Left cardiac atrium (tissue), 4 donors: ENCODE results near the gene GADL1. TPM values are rescaled to one million over a fixed set of nuclear protein-coding genes. Genes with fewer than 3 reads are reported as not detected.

Source experiments
- ATAC-seq, 2 donors: fragments of 200-7000 bp; cut with Tn5 transposase; one replicate each; pipeline ENCODE4 v1.9.1; 2020; ENCODE audit warnings: mild to moderate bottlenecking in 2 of 2, moderate library complexity in 2 of 2
- DNase-seq: peaks from one replicate; pipeline ENCODE4 v3.0.0-alpha.2; 2020
- intact Hi-C, 2 donors: fragments of 100-400 bp; cut with DNase I; formaldehyde crosslinking; loops; one replicate each; pipeline versions ENCODE4 v1.14.1 to v1.15.1; 2022 to 2023
- total RNA-seq, 2 donors: library from RNA; stranded (reverse); fragmentation: NEBNext Ultra II Directional; extraction: Animal tissue kit (Norgen Biotek cat#: 25700); gene quantifications; one replicate each; pipeline ENCODE4 v1.2.1, GENCODE V29; 2021
- donor health status: DM: no; HTN: yes; CAD: no.
- donor health status: DM: no; HTN: yes; CAD: no; lungs with severe emphysema.
- donor health status: DM: yes; HTN: yes; CAD: no.
- donor health status: Dilated cardiomyopathy.

Gene GADL1
- total RNA-seq, 2 donors from 2014 or later: not detected

DNA sequence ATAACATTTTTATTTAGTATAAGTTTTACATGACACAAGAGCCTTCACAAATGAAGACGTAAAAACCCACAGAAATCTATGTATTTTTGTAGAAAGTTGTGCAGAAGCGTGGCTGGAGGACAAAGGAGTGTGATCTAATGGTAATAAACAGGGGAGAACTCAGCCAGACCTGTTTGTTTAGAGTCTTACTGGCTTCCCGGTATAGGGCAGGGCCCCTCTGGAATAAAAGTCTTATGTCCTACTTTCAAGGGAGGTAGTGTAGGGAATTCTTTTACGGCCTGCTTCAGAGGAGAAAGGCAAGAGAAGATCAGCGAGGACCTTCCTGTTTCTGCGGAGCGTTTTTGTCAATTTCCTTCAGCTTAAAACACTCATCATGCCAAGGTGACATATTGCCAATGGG lies 184.4 kb downstream of the GADL1 start:
- no peak for ATAC-seq
- intact Hi-C loops: no loop called here
- DNase-seq: no peak

DNA sequence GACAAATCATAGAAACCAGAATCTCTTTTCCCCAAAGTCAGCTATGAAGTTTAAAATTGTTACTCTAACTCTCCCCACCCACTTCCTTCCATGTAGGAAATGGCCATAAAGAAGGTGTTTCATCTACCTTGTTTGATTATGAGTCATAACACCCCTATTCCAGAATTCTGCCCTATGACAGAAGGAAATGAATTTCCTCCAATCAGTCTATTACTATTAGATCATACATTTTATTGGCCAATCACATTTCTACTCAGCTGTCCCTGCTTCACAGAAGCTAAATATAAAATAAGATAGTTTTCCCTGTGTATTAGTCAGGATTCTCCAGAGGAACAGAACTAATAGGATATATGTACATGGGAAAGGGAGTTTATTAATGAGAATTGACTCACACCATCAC lies 186.0 kb downstream of the GADL1 start:
- ATAC-seq (no peak), DNase-seq (no peak)
- intact Hi-C loops: no loop called here

DNA sequence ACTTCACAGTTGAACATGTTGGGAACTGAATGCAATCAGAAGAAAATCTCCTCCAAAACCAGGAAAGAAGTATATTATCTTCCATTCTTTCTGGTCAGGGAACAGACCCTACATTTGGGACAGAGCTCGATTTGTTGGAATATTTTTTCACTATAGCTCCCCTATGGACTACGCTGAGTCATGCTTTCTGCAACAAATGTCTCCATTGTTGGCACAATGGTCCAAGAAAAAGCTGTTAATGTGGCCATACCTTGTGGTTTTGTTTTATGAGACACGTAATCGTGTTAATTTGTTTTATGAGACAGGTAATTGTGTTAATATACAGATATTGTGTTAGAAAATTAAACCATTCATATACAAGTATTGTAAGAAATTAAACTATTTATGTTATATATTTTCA lies 186.6 kb downstream of the GADL1 start:
- ATAC-seq (no peak), DNase-seq (no peak)
- intact Hi-C loops: no loop called here

DNA sequence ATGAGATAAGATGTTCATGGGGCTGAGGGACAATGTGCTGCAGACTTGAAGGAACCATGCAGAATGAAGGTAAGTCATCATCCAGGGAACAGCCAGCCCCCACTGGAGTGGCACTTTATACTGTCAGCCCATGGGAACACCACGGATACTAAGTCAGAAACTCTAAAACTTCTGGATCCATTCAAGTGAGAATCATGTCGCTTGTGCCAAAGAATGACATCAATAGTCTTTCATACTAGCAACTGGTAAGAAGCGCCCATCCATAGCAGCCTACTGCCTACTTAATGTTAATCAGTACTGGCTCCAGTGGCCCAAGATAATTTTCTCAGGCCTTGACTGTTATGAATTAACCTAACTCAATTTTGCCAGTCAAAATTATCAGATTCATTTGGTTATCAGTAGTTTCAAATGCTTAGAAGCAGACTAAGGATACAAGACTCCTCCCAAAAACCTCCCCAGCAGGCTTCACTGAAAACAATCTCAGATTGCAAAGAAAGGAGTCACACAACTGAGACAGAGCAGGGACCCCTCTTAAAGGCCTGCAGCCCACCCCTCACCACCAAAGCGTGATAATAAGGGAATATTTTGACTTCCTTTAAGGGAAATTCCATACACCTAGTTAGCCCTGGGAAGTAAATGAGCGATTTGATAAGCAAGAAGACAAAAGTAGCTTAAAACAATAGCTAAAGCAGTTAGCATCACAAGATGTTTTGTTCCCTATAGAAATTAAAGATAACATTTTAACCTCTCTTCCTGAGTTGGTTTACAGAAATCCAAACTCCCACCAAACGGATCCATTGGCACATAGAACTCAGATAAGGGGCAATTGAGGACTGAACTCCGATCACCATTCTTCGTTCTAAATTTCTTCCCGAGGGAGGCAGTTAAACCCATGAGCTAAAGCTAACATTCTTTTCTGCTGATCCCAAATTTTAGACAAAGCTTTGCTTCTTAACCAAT lies 189.2 kb downstream of the GADL1 start:
- intact Hi-C loops: no loop called here
- DNase-seq: no peak
- ATAC-seq: no peak

DNA sequence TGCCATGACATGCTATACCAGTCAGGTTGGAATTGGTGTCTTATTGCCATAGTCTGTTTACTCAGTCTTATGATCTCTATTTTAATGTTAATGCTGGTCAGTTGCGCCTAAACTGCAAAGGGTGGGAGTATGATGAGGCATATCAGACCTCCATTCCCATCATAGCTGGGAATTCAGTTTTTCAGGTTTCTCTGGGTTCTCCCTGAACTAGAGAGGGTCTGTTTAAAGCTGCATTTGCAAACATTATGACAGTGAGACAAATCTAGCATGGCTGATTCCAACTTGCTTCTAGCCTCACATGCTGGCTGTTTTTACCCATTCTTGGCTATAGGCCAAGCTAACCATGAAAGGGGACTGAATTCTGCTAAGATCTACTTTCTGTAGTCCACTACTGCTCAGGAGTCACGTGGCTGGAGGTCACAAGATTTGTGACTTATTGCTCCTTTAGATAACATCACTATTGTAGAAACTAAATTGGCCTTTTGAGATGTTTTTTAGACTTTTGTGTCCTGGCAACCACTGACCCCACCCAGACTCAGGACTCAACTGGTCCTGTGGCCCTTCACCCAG lies 191.5 kb downstream of the GADL1 start:
- no peak for ATAC-seq
- no peak for DNase-seq
- intact Hi-C loops: no loop called here

DNA sequence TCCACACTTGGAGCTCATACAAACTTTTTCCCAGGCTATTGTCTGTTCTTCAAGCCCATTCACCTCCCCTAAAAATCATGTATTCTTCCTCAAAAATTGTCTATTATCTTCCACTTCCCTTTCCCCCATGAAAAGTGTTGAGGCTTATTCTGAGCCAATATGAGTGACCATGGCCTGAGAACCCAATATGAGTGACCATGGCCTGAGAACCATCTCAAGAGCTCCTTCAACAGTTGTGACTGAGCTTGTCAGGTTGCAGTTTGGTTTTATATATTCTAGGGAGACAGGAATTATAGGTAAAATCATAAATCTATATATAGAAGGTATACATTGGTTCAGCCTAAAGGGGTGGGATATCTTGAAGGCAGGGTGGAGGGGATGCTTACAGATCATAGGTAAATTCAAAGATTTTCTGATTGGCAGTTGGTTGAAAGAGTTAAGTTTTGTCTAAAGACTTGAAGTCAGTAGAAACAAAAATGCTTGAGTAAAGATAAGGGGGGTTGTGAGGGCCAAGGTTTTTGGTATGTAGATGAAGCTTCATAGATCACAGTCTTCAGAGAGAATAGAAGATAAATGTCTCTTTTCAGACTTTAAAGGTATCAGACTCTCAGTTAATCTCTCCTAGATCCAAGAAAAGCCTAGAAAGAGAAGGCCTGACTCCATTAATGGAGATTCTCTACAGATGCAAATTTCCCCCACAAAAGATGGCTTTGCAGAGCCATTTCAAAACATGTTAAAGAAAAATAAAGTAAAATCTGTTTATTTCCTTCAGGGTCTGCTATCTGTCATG lies 192.2 kb downstream of the GADL1 start:
- DNase-seq (no peak), ATAC-seq (no peak)
- intact Hi-C loops: no loop called here

DNA sequence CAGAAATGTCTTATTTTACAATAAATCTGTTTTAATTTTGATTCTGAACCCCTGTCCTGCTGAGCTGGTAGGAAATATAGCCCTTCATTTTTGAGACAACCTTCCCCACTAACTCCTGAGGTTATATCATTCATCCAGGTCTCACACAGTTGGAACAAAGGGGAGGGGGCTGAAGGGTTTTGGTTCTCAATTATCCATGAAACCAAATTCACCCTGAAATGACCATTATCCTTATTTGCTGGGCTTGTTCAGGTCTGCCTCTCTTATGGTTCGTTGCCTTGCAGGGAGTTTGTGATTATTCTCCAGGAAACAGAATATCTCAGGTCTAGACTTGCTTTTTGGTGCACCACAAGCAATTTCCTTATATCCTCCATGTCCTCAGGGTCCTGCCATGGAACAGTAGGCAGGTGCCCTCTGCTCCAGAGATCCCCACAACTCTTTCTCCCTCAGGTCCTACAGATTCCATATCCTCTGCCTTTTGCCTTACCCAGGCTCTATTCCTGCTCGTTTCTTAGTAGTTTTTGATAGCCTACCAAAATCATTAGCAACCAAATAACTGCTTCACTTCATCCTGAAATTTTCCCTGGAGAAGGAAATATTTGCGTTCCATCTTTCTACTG lies 193.6 kb downstream of the GADL1 start:
- ATAC-seq: no peak
- DNase-seq: no peak
- intact Hi-C loops: no loop called here

DNA sequence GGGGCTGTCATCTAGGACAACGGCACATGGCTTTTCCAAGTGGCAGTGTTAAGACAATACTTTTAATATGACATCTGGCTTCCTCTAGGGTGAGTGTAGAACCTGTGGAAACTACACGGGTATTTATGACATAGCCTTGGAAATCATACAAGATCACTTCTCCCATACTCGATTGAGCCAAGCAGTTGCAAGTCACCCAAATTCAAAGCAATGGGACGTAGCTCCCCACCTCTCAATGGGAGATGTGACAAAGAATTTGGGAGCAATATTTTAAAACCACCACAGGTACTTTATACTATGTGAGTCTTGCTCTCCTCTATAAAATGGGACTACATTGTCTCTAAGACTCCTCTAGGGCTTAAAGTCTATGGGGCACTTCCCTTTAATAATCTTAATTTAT lies 194.5 kb downstream of the GADL1 start:
- intact Hi-C loops: loop anchor here in 1 of 2 donors (10.0 kb wide), 1 partner anchor 385 kb away; no protein-coding TSS in a partner anchor
- ATAC-seq: no peak

DNA sequence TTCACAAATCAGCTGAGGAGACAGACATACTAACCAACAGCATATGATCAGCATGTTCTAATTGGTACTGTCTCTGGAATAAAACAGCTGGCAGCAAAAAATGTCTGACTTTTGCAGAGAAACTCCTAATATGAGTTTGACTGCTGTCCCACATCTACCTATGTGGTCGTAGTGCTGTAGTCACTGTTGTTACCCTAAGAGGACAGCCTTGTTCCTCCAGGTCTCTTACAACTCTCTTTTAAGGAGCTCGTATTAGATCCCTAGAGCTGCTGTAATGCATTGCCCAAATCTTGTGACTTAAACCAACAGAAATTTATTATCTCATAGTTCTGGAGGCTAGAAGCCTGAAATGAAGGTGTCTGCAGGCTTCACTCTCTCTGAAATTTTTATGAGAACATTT lies 195.9 kb downstream of the GADL1 start:
- ATAC-seq (no peak), DNase-seq (no peak)
- intact Hi-C loops: loop anchor here in 1 of 2 donors (10.0 kb wide), 1 partner anchor 384 kb away; no protein-coding TSS in a partner anchor

More for the DNA sequence above, 194.5 kb downstream of the GADL1 start:
- DNase-seq: no peak

DNA sequence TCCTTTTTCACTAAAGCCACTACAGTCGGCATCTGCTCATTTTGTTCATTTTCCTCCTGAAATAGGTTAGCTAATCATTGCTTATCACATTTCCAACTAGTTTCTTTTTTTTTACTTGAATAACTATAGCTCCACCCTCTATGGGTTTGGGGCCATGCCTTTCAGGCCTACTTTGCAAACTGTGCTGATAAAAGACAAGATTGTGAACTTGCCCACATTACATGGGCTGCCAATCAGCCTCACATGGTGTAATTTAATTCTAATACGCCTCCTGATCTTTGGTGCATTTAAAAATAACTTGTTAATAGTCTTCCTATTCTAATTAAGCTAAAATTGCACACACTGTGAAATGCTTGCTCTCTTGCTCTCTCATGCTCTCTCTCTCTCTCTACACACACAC lies 197.6 kb downstream of the GADL1 start:
- DNase-seq: no peak
- intact Hi-C loops: loop anchor here in 1 of 2 donors (10.0 kb wide), 1 partner anchor 382 kb away; no protein-coding TSS in a partner anchor
- ATAC-seq: no peak

DNA sequence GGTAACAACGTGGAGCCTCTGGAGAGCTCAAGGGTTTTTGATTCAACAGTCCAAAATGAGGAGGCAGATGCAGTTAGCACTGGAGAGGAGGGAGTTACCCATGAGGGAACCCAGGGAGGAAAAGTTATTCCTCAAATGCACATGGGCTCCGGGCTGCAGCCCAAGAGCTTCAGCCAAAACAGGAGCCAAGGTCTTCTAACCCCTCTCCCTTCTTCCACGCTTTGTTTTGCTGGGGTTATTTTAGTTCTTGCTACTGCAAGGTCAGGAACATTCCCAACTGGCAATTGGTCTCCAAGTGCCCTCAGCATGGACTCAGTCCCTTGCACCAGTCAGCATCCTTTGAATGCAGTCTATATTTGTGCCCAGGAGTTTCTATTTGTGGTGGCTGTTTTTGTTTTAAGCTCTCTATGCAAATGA lies 198.1 kb downstream of the GADL1 start:
- ATAC-seq (peak; percentile 49 to 71), DNase-seq (no peak)
- intact Hi-C loops: loop anchor here in 1 of 2 donors (10.0 kb wide), 1 partner anchor 382 kb away; no protein-coding TSS in a partner anchor

DNA sequence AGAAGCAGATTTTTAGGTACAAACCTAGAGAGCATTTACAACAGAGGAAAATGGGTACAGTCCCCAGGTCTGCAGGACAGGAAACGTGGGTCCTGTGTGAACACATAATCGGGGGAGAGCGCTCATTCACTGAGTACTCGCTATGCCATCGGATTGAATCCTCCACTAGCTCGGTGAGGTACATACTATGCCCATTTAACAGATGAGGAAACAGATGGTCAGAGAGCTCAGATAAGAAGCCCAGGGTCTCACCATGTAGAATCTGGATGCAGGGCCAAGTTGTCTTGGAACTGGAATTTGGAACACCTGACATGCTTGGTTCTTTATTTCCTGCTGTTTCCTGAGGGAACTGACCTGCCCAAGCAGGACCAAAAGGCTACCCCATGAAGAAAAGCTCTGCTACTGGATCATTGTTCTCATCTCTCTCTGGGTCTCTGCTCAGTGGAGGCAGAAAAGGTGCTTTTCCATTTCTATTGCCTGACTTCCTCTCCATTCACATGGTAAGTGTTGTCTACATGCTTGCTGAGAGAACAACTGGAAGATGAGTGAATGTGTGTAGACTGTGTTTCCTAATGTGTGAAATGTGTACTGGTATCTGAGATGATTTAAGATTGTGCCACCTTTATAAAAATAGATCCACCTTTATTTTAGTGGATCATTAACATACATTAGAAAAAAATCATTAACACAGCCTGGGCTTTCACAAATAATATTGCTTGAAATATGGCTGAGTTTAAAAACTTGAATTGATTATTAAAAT lies 199.0 kb downstream of the GADL1 start:
- DNase-seq (no peak), ATAC-seq (no peak)
- intact Hi-C loops: loop anchor here in 1 of 2 donors (10.0 kb wide), 1 partner anchor 381 kb away; no protein-coding TSS in a partner anchor

DNA sequence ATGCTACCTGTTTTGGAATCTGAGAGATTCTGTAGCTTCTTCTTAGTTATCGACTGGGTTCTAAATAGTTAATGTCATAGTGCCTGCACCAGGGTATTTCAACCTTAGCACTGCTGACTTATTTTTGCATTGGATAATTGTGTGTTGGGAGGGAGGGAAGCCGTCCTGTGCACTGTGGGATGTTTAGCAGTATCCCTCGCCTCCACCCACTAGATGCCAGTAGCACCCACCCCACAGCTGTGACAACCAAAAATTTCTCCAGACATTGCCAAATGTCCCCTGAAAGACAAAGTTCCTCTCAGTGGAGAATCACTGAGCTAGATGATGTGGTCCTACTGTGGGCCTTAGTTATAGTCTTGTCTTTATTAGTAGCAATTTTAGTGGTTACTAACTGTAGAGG lies 199.8 kb downstream of the GADL1 start:
- intact Hi-C loops: loop anchor here (5.0 to 10.0 kb wide), 6 partner anchors 82 to 652 kb away; no protein-coding TSS in a partner anchor
- ATAC-seq (no peak), DNase-seq (no peak)

DNA sequence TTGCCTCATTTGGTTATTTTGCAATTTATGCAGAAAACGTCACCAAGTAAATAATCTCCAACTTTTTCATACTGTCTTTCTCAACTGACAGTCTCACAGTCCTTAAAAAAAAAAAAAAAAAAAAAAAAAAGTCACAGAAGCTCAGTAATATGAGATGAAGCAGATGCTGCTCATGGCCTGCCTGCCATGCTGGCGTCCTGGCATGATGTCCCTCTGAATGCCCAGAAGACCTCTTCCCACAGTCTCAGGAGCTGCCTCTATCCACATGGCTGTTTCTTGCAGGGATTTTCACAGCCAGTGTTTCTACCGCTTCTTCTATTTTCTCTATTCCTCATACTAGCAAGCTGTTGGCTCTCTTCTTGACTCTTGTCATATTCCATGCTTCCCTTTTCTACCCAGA lies 200.3 kb downstream of the GADL1 start:
- no peak for ATAC-seq
- intact Hi-C loops: loop anchor here (5.0 to 10.0 kb wide), 6 partner anchors 82 to 652 kb away; no protein-coding TSS in a partner anchor
- no peak for DNase-seq

DNA sequence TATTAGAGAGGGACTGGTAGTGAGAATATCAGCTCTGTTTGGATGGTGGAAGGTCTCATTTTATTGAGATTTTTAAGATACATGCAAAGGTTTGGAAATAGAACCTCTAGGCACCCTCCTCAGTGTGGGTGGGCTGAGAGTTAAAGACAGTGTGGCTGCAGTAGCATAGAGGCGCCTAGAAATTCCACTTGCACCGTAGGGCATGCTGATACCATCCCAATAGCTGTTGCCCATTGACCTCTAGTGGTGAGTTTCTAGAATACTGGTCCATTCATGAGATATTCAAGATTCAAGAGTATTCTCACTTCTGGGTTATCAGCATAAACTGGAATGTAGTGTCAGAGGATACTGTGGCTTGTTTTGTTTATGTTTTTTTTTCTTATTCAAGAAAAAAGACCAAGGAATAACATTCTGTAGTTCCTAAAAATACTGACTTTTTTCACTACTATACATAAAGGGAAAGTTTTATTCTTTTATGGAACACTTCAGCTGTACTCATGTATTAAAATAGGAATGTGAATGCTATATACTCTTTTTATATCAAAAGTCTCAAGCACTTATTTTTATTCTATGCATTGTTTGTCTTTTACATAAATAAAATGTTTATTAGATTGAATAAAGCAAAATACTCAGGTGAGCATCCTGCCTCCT lies 200.9 kb downstream of the GADL1 start:
- intact Hi-C loops: loop anchor here (5.0 to 10.0 kb wide), 6 partner anchors 81 to 651 kb away; no protein-coding TSS in a partner anchor
- ATAC-seq (peak; percentile 80 to 83), DNase-seq (no peak)

DNA sequence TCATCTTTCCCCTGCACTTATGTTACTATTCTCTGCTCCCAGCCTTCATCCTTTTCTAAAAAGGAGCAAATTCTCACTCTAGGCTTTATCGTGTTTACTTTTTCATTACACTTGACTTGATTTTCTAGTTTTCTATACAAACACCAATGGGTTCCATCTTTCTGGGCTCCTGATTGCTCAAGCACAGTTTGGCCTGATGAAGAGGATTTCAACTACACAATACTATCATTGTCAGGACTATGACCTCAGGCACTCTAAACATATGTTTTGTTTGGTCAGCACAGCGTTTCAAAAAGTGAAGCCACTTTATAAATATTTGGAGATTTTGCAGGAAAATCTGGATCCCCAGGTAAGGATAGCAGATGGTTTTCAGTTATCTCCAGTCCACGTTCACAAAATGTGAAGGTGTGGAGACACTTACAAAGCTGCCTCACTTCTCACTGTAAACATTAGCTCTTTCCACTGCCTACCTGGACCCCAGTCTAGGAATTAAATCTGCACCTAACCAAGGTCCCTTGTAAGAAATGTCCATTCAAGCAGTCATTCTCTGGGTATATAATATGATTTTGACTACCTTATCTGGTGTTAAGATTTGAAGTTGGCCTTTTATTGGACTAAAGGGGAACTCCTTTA lies 201.8 kb downstream of the GADL1 start:
- intact Hi-C loops: loop anchor here (5.0 to 10.0 kb wide), 6 partner anchors 80 to 650 kb away; no protein-coding TSS in a partner anchor
- no peak for ATAC-seq
- no peak for DNase-seq

DNA sequence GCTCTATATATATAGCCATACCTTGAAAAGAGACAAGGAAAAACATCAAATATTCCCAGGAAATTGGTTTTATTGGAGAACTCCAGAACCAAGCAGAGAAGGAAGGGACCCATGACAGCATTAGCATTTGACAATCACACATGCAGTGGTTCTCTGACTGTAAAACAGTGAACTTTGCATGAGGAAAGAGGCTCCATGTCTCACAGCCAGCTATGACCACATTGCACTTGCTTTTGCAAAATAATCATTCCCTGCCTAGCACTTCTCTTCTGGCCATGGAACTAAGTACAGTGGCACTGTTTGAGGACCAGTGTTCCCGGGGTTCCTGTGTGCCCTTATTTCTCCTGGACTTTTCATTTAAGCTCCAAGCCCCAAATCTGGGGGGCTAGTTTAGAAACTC lies 202.5 kb downstream of the GADL1 start:
- peak in 1 of 2 donors; percentile 24 for ATAC-seq
- intact Hi-C loops: loop anchor here (5.0 to 10.0 kb wide), 6 partner anchors 80 to 650 kb away; no protein-coding TSS in a partner anchor
- DNase-seq: no peak
